Activated CD8-positive, alpha-beta memory T cell treated with anti-CD3 and anti-CD28 coated beads for 36 hours (primary cell): Measurements from ENCODE around the gene GALNT9. TPM values are rescaled to one million over a fixed set of nuclear protein-coding genes. Genes with fewer than 3 reads are reported as not detected.
"Not testable (repeated sequence)": the region's sequence is repeated elsewhere in the genome, so short reads cannot be mapped to it uniquely, and the experiment has no call there.

Experiments used
- CTCF ChIA-PET: fragments of 350-600 bp; sonication (Branson Sonifier 250); formaldehyde crosslinking; loops from one replicate; lab custom pipeline; 2021; ENCODE audit warnings: antibody characterized with exemption; lab: Charles Lee
- POLR2A ChIA-PET: fragments of 350-600 bp; sonication (Branson Sonifier 250); formaldehyde crosslinking; loops from one replicate; lab custom pipeline; 2021; ENCODE audit warnings: antibody characterized with exemption; lab: Charles Lee
- total RNA-seq, 2 experiments: library from RNA; stranded (reverse); gene quantifications; one replicate each; pipeline ENCODE4 v1.2.3, GENCODE V29; 2021

The GALNT9 gene
- total RNA-seq, 2 experiments from 2014 or later = not detected

DNA sequence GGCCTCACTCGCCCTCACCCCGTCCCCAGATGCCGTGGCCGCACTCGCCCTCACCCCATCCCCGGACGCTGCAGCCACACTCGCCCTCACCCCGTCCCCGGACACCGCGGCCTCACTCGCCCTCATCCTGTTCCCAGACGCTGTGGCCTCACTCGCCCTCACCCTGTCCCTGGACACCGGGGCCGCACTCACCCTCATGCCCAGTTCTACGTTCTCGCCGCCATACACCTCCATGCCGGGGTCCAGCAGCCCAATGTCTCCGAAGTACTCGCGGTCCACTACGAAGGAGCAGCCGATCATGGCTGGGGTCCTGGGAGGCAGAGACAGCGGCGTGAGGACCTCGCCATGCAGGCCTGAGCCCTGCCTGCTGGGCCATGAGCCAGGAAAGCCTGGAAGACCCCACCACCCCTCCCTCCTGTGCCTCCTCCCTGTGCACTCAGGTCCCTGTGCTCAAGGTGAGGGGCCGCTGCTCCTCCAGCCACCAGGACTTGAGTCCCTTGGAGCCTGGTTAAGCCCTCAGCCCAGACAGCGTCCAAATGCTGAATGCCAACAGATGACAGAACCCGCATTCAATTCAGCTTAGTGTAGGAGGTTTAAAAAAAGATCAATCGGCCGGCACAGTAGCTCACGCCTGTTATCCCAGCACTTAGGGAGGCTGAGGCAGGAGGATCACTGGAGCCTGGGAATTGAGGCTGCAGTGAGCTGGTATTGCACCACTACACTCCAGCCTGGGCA, 81.5 kb downstream of the GALNT9 start:
- ChIA-PET CTCF (no interaction called here), POLR2A (no interaction called here)

- ChIA-PET CTCF (no interaction called here), POLR2A (no interaction called here)
Observed at GRCh38 chr12:132246997-132247717, 82.2 kb downstream of the GALNT9 start.

DNA sequence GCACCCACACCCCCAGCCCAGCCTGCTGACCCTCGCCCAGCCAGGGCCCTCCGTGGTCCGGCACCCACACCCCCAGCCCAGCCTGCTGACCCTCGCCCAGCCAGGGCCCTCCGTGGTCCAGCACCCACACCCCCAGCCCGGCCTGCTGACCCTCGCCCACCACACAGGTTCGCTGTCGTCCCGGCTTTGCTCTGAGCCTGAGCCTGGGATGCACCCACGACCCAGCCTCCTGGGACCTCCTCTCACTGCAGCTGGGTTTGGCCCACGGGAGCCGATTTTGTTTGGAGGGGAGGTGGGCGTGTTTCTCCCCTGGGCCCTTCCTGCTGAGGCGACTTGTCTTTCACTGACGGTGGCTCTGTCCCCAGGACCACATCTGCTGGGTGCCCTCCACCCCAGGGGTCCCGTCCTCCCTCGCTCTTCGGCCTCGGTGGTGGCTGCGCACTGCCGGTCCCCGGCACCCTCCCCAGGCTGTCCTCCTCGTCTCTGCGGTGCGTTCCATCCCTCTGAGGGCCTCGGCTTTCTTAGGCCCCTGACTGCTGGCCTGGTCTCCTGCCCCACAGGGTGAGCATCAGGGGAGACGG, 83.8 kb downstream of the GALNT9 start:
- POLR2A ChIA-PET = no interaction called here
- CTCF ChIA-PET = no interaction called here

DNA sequence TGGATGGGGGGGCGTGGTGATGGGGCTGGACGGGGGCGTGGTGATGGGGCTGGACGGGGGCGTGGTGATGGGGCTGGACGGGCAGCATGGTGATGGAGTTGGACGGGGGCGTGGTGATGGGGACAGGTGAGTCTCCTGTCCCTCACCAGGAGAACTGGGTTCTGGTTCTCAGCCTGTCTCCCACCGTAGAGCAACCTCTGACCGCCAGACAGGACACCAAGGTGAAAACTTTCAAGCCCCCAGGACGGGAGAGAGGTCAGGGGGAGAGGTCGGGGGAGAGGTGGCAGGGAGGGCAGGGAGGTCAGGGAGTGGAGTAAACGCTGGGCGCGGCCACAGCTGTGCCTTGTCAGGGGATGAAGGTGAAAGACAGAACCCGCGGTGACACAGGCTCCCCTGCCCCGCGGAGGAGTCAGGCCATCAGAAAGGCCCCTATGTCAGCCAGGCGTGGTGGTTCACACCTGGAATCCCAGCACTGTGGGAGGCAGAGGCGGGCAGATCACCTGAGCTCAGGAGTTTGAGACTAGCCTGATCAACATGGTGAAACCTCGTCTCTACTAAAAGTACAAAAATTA, 84.6 kb downstream of the GALNT9 start:
- POLR2A ChIA-PET = no interaction called here
- CTCF ChIA-PET = no interaction called here

GRCh38 chr12:132243596-132244310, 85.6 kb downstream of the GALNT9 start:
- ChIA-PET POLR2A (no interaction called here), CTCF (no interaction called here)

- CTCF ChIA-PET, POLR2A ChIA-PET: not testable (repeated sequence)
Observed at GRCh38 chr12:132243171-132243570, 86.2 kb downstream of the GALNT9 start.

- POLR2A ChIA-PET = not testable (repeated sequence)
Observed at GRCh38 chr12:132240669-132241007, 88.8 kb downstream of the GALNT9 start.

DNA sequence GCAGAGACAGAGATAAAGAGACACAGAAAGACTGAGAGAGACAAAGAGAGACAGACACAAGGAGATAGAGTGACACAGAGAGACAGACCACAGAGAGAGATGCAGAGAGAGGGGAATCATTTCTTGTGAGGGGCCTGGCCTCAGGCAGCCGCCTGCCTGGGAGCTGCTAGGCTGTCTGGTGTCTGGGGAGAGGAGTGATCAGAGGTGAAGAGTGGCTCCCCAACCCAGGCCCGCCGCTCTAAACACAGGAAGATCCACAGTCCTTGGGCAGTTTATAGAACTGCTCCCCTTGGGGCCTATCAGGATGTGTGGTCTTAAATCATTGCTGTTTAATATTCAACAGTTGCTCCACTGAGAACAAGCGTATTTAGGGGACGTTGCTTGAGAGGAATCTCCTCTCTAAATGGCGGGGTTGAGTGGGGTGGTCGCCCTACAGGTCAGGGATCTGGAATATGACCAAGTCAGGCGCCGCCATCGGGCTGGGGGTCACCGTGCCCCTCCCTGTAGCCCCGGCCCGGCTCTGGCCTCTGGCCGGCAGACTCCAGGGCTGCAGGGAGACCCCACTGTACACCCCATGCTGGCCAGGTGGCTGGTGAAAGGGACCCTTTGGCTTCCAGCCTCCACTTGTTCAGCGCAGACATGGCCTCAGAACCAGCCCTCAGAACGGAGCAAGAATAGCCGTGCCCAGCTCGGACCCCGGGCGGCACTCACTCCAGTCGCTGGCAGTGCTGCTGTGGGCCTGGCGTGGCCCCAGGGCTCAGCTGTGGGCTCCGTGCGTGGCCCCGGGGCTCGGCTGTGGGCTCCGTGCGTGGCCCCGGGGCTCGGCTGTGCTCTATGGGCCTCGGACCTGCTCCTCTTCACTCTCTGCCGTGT, 89.4 kb downstream of the GALNT9 start:
- ChIA-PET POLR2A (no interaction called here), CTCF (no interaction called here)

More at GRCh38 chr12:132240669-132241007, 88.8 kb downstream of the GALNT9 start:
- CTCF ChIA-PET = not testable (repeated sequence)

- ChIA-PET POLR2A (no interaction called here), CTCF (no interaction called here)
Observed at GRCh38 chr12:132239392-132239791, 90.0 kb downstream of the GALNT9 start.

GRCh38 chr12:132238884-132239283, 90.5 kb downstream of the GALNT9 start:
- ChIA-PET POLR2A (no interaction called here), CTCF (no interaction called here)

GRCh38 chr12:132238488-132238854, 90.9 kb downstream of the GALNT9 start:
- ChIA-PET POLR2A (no interaction called here), CTCF (no interaction called here)

GRCh38 chr12:132237772-132238487, 91.5 kb downstream of the GALNT9 start:
- POLR2A ChIA-PET = no interaction called here
- CTCF ChIA-PET = no interaction called here

GRCh38 chr12:132236930-132237771, 92.2 kb downstream of the GALNT9 start:
- ChIA-PET CTCF (no interaction called here), POLR2A (no interaction called here)

GRCh38 chr12:132236129-132236929, 93.1 kb downstream of the GALNT9 start:
- CTCF ChIA-PET = no interaction called here
- POLR2A ChIA-PET = no interaction called here

- POLR2A ChIA-PET = no interaction called here
Observed at GRCh38 chr12:132235116-132235820, 94.1 kb downstream of the GALNT9 start.

DNA sequence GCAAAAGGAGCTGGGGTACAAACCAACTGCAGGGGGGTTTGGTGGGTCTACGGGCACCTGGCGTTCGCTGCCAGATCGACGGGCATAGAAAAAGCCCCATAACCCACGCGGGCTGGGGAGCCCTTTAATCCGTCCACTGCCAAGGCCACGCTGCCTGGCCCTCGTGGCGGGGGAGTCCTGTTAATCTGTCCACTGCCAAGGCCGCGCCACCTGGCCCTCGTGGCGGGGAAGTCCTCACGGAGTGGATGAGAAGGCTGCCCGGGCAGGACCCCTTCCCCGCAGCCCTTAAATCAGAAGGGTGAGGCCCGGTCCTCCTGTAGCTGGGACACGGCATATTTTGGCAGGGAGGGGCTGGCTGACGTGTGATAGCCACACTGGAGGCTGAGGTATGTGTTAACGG, 99.0 kb downstream of the GALNT9 start:
- ChIA-PET POLR2A (no interaction called here), CTCF (interaction anchor here (1.2 kb wide), 1 partner anchor 184 kb away, joined by 3 read pairs; no protein-coding TSS in a partner anchor)

More at GRCh38 chr12:132235116-132235820, 94.1 kb downstream of the GALNT9 start:
- CTCF ChIA-PET = no interaction called here
